NT2/D1 (cell line): Measurements from ENCODE around the gene OXSM.

ENCODE experiments used
- SUZ12 ChIP-seq: IDR thresholded peaks from 2 replicates; pipeline ENCODE4 v1.6.1; 2011; ENCODE audit not compliant: insufficient read length, insufficient read depth; ENCODE audit errors: extremely low read depth
- YY1 ChIP-seq: IDR thresholded peaks from 2 replicates; pipeline ENCODE4 v1.6.1; 2011; ENCODE audit not compliant: insufficient read length, insufficient read depth
- ZNF274 ChIP-seq: IDR thresholded peaks from 2 replicates; pipeline ENCODE4 v1.6.1; 2011; ENCODE audit warnings: mild to moderate bottlenecking, low read depth, low read length

- TF ChIP-seq SUZ12 = no peak
- no peak for TF ChIP-seq ZNF274
- no peak for TF ChIP-seq YY1
Observed at GRCh38 chr3:25782636-25782937, 7.3 kb upstream of the OXSM start.
